ENCODE data around the gene CREG1. TPM values are rescaled to one million over a fixed set of nuclear protein-coding genes. Genes with fewer than 3 reads are reported as not detected.
A peak's percentile ranks its signal among the peaks of the same experiment; 100 is the strongest.

The CREG1 gene
- total and polyA plus RNA-seq, 10 donors, result 40.8 to 364 (median 184) TPM

DNA sequence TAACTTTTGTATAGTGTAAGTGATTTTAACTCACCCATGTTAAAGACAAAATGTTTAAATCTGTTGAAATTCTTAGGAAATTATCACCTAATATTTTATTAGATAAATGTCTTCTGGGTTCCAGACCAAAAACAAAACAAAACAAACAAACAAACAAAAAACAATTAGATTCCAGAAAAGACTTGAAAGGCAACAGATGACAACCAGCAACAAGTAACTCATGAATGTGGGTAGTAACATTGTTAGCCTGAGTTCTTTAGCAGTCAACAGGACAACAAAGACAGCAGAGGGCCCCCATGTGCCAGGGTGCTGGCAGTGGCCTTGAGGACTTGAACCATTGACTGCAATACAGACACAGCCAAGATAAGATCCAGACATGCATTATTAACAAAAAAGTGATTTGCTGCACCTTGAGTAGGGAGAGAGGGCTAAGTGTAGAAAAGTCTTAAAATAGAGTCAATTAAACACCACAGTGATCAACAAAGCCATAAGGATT lies 32.8 kb downstream of the CREG1 start:
- Histone ChIP-seq H3K27me3 (replicated peaks in 1 of 7) (no peaks in the 10 kb centered on the region), H3K36me3 (no peaks in the 10 kb centered on the region), H3K4me1 (peaks cover 0 to 12% (median 0%) of the 10 kb centered on the region in 6 donors), H3K9me3 (no peaks in the 10 kb centered on the region), H3K4me3 (no peak overlapping the region), H3K27ac (no peak overlapping the region)
- TF ChIP-seq, protein P1, sequence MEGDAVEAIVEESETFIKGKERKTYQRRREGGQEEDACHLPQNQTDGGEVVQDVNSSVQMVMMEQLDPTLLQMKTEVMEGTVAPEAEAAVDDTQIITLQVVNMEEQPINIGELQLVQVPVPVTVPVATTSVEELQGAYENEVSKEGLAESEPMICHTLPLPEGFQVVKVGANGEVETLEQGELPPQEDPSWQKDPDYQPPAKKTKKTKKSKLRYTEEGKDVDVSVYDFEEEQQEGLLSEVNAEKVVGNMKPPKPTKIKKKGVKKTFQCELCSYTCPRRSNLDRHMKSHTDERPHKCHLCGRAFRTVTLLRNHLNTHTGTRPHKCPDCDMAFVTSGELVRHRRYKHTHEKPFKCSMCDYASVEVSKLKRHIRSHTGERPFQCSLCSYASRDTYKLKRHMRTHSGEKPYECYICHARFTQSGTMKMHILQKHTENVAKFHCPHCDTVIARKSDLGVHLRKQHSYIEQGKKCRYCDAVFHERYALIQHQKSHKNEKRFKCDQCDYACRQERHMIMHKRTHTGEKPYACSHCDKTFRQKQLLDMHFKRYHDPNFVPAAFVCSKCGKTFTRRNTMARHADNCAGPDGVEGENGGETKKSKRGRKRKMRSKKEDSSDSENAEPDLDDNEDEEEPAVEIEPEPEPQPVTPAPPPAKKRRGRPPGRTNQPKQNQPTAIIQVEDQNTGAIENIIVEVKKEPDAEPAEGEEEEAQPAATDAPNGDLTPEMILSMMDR (IDR thresholded peaks at IDR 0.05 in 8 of 11, conservative IDR thresholded peaks at IDR 0.05 in 3 of 11), result no peak
- no peak for TF ChIP-seq POLR2AphosphoS5 (IDR thresholded peaks at IDR 0.05)
- no peak for TF ChIP-seq POLR2A (IDR thresholded peaks at IDR 0.05)
- DNase-seq, result no peak
- intact Hi-C loops (cut with DNase I; ENCODE audit: low total_unique reads), result no loop called here

DNA sequence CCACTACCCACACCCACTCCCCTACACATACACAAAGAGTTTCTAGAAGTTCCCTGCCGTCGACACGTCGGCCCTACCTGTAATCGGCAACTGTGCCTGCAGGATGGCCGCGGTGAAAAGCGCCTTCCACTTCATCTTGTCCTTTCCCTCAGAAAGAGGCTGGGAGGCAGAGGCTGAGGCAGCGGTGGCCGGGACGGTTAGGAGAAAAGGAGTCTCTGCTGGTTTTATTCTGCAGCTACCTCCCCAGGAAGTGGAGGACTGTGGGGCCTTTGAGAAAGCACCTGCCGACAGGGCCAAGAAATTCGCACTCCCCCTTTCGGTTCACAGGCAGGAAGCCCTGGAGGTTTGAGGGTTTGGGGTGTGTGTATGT lies 35.2 kb downstream of the CREG1 start, which contains the start of gene CD247:
Gene CD247, minus strand, starts transcription at position 199 of the 370 bp plus-strand sequence. Its CDS starts 64 bp downstream, at position 135.
- Histone ChIP-seq H3K36me3 (no peaks in the 10 kb centered on the region), H3K9me3 (no peaks in the 10 kb centered on the region), H3K4me1 (peaks cover 0 to 23% (median 0%) of the 10 kb centered on the region in 6 donors), H3K4me3 (peak within 1 kb of the TSS; percentile 17 to 69 (median 36)), H3K27me3 (replicated peaks in 1 of 7) (no peaks in the 10 kb centered on the region), H3K27ac (peak within 1 kb of the TSS; percentile 57 to 89 (median 78))
- TF ChIP-seq POLR2AphosphoS5 (IDR thresholded peaks at IDR 0.05) (peak; percentile 36 to 76 (median 49)), POLR2A (IDR thresholded peaks at IDR 0.05) (no peak)
- TF ChIP-seq, protein P1 (IDR thresholded peaks at IDR 0.05 in 8 of 11, conservative IDR thresholded peaks at IDR 0.05 in 3 of 11), result peak in 5 of 11 experiments; percentile 21 to 39 (median 24)
- intact Hi-C loops (cut with DNase I; ENCODE audit: low total_unique reads), result no loop called here
- WGBS, 5 donors, result 60 to 70% (median 63%) methylated on average over 14 of the region's 14 CpGs
- peak; percentile 80 for DNase-seq

DNA sequence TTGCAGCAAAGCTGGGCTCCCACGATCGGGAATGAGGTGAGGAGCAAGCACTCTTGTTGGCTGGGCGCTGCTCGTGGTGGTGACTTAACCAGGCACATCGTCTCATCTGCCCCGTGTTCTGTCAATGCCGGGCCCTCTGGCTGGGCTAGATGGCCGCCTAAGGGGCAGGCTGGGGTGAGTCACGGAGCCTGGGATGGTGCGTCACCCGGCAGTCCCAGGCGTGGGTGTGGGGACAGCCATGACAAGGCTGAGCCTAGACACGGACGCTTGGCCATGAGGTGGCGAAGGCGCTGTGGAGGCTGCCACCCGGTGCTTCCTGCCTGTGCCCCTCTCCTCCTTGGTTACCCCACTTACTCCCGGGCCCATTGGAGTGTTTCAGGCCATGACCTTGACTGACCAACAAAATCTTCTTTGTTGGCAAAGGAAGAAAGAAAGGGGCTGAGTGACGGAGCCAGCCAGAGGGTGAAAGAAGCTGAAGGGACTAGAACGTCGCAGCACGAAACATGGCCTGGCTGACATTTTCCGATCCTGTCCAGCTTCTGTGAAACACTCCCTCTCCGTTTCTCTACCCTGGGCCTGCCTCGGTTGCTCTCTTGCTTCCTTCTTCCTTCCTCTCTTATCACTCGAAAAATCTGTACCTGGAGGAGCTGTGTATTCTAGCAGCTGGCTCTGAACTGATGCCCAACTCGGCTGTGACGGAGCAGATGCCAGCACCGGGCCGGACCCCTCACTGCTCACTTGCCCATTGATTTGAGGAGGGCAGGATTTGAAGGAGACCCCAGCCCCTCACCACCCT lies 35.8 kb downstream of the CREG1 start:
- H3K27ac ChIP-seq, result peak overlapping the region; percentile 57 to 89 (median 78)
- H3K27me3 ChIP-seq (replicated peaks in 1 of 7), result peaks cover 0 to under 1% (median 0%) of the 10 kb centered on the region in 7 donors
- TF ChIP-seq POLR2A (IDR thresholded peaks at IDR 0.05), result no peak
- peak; percentile 60 to 80 (median 68) for TF ChIP-seq POLR2AphosphoS5 (IDR thresholded peaks at IDR 0.05)
- TF ChIP-seq, protein P1 (IDR thresholded peaks at IDR 0.05 in 8 of 11, conservative IDR thresholded peaks at IDR 0.05 in 3 of 11), result peak in 1 of 11 experiments; percentile 15
- intact Hi-C loops (cut with DNase I; ENCODE audit: low total_unique reads), result no loop called here
- peak; percentile 87 for DNase-seq
- H3K36me3 ChIP-seq, result no peaks in the 10 kb centered on the region
- peaks cover 0 to 29% (median 0%) of the 10 kb centered on the region in 6 donors for H3K4me1 ChIP-seq
- H3K9me3 ChIP-seq, result no peaks in the 10 kb centered on the region
- peak overlapping the region; percentile 17 to 69 (median 36) for H3K4me3 ChIP-seq
- 76 to 84% (median 82%) methylated on average over 24 to 30 of the region's 30 CpGs for WGBS, 5 donors
